ENCODE measurements around the gene CEP72. TPM values are rescaled to one million over a fixed set of nuclear protein-coding genes. Genes with fewer than 3 reads are reported as not detected.
"Not testable (repeated sequence)": the region's sequence is repeated elsewhere in the genome, so short reads cannot be mapped to it uniquely, and the experiment has no call there.

Gene CEP72
- total RNA-seq, 1 experiment from 2014 or later, result 56.5 TPM

DNA sequence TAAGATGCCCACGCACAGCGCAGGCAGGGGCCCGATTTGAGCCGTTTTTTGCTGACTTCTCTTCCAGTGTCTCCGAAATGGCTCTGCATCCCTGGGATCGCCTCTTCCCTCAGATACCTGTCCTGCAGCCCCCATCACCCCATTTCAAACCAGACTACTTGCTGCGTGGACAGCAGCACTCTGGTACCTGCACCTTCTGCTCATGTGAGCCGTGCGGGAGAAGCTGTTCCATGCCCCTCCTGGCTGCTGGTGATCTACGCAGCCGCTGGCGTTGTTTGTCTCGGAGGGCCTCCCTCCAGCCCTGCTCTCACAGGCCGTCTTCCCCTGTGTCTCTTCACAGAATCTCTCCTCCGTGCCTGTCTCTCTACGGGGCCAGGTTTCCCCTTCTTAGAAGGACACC lies 13.4 kb downstream of the CEP72 start:
- Mint-ChIP-seq H3K9me3 (ENCODE audit: low read depth, unreplicated experiment) (no peaks in the 10 kb centered on the region), H3K4me3 (ENCODE audit: low read depth, unreplicated experiment) (no peak overlapping the region), H3K27ac (ENCODE audit: unreplicated experiment) (no peak overlapping the region), H3K4me1 (ENCODE audit: low read depth, unreplicated experiment) (no peaks in the 10 kb centered on the region), H3K27me3 (ENCODE audit: unreplicated experiment) (no peaks in the 10 kb centered on the region), H3K36me3 (ENCODE audit: insufficient read depth, unreplicated experiment) (peaks cover 12% of the 10 kb centered on the region)
- TF ChIP-seq, protein P1, sequence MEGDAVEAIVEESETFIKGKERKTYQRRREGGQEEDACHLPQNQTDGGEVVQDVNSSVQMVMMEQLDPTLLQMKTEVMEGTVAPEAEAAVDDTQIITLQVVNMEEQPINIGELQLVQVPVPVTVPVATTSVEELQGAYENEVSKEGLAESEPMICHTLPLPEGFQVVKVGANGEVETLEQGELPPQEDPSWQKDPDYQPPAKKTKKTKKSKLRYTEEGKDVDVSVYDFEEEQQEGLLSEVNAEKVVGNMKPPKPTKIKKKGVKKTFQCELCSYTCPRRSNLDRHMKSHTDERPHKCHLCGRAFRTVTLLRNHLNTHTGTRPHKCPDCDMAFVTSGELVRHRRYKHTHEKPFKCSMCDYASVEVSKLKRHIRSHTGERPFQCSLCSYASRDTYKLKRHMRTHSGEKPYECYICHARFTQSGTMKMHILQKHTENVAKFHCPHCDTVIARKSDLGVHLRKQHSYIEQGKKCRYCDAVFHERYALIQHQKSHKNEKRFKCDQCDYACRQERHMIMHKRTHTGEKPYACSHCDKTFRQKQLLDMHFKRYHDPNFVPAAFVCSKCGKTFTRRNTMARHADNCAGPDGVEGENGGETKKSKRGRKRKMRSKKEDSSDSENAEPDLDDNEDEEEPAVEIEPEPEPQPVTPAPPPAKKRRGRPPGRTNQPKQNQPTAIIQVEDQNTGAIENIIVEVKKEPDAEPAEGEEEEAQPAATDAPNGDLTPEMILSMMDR (IDR thresholded peaks at IDR 0.05; ENCODE audit: unreplicated experiment), result no peak
- no peak for DNase-seq
- intact Hi-C loops (cut with micrococcal nuclease; ENCODE audit: unreplicated experiment), result no loop called here
- CTCF ChIA-PET, result no interaction called here
- BruUV-seq (replicated peaks), result no TSS peak

DNA sequence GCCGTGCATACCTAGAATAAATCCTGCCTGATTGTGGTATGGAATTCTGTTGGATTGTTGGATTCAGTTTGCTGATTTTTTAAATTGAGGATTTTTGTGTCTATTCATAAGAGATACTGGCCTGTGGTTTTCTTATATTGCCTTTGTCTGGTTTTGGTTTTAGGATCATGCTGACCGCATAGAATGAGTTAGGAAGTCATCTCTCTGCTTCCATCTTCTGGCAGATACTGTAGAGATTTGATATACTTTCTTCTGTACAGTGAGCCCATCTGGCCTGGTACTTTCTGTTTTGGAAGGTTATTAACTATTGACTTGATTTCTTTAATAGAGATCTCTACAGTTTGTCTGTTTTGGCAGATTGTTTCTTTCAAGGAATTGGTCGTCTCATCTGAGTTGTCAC lies 14.7 kb downstream of the CEP72 start:
- no peaks in the 10 kb centered on the region for H3K4me1 Mint-ChIP-seq (ENCODE audit: low read depth, unreplicated experiment)
- no peak for DNase-seq
- H3K4me3 Mint-ChIP-seq (ENCODE audit: low read depth, unreplicated experiment), result no peak overlapping the region
- H3K27me3 Mint-ChIP-seq (ENCODE audit: unreplicated experiment), result no peaks in the 10 kb centered on the region
- CTCF ChIA-PET, result no interaction called here
- intact Hi-C loops (cut with micrococcal nuclease; ENCODE audit: unreplicated experiment), result no loop called here
- H3K9me3 Mint-ChIP-seq (ENCODE audit: low read depth, unreplicated experiment), result no peaks in the 10 kb centered on the region
- no TSS peak for BruUV-seq (replicated peaks)
- TF ChIP-seq, protein P1 (IDR thresholded peaks at IDR 0.05; ENCODE audit: unreplicated experiment), result no peak
- H3K36me3 Mint-ChIP-seq (ENCODE audit: insufficient read depth, unreplicated experiment), result peaks cover 12% of the 10 kb centered on the region
- H3K27ac Mint-ChIP-seq (ENCODE audit: unreplicated experiment), result no peak overlapping the region

DNA sequence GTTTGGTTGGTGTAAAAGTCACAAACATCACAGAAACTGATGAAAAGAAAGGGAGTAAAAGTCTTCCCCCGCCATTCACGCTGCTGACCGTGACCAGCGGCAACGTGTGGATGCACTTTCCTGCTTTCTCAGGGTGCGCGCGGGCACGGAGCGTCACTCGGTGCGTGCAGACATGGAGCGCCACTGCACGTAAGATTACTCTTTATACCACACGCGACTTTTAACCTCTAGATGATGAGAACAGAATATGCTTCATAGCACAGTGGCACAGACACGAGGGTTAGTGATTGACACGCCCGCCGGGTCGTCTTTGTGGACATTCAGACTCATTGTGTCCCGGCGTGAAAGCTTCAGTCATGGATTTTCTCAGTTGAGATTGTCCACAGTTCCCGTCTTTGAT lies 15.7 kb downstream of the CEP72 start:
- Mint-ChIP-seq H3K4me1 (ENCODE audit: low read depth, unreplicated experiment) (no peaks in the 10 kb centered on the region), H3K27me3 (ENCODE audit: unreplicated experiment) (no peaks in the 10 kb centered on the region), H3K36me3 (ENCODE audit: insufficient read depth, unreplicated experiment) (peaks cover 12% of the 10 kb centered on the region), H3K9me3 (ENCODE audit: low read depth, unreplicated experiment) (no peaks in the 10 kb centered on the region), H3K4me3 (ENCODE audit: low read depth, unreplicated experiment) (no peak overlapping the region), H3K27ac (ENCODE audit: unreplicated experiment) (no peak overlapping the region)
- CTCF ChIA-PET, result no interaction called here
- intact Hi-C loops (cut with micrococcal nuclease; ENCODE audit: unreplicated experiment), result no loop called here
- no TSS peak for BruUV-seq (replicated peaks)
- TF ChIP-seq, protein P1 (IDR thresholded peaks at IDR 0.05; ENCODE audit: unreplicated experiment), result no peak
- no peak for DNase-seq

DNA sequence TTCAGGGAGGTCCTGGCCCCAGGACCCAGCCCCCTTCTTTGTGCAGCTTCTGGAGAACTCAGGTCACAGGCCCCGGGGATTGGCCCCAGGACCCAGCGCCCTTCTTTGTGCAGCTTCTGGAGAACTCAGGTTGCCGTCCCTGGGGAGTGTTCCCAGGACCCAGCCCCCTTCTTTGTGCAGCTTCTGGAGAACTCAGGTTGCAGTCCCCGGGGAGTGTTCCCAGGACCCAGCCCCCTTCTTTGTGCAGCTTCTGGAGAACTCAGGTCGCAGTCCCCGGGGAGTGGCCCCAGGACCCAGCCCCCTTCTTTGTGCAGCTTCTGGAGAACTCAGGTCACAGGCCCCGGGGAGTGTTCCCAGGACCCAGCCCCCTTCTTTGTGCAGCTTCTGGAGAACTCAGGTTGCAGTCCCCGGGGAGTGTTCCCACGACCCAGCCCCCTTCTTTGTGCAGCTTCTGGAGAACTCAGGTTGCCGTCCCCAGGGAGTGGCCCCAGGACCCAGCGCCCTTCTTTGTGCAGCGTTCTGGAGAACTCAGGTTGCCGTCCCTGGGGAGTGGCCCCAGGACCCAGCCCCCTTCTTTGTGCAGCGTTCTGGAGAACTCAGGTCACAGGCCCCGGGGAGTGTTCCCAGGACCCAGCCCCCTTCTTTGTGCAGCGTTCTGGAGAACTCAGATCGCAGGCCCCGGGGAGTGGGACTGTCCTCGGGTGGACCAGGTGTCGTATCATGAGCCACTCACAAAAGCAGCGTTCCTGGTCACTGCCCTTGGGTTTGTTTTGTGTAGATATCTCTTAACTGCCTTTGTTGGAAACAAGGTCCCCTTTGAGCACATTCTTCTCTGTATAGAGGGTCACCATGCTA lies 16.4 kb downstream of the CEP72 start:
- H3K9me3 Mint-ChIP-seq (ENCODE audit: low read depth, unreplicated experiment); H3K4me1 Mint-ChIP-seq (ENCODE audit: low read depth, unreplicated experiment); intact Hi-C loops (cut with micrococcal nuclease; ENCODE audit: unreplicated experiment); BruUV-seq (replicated peaks); CTCF ChIA-PET; H3K27ac Mint-ChIP-seq (ENCODE audit: unreplicated experiment); DNase-seq; H3K27me3 Mint-ChIP-seq (ENCODE audit: unreplicated experiment); H3K4me3 Mint-ChIP-seq (ENCODE audit: low read depth, unreplicated experiment): not testable (repeated sequence)
- H3K36me3 Mint-ChIP-seq (ENCODE audit: insufficient read depth, unreplicated experiment), result peaks cover 12% of the 10 kb centered on the region

DNA sequence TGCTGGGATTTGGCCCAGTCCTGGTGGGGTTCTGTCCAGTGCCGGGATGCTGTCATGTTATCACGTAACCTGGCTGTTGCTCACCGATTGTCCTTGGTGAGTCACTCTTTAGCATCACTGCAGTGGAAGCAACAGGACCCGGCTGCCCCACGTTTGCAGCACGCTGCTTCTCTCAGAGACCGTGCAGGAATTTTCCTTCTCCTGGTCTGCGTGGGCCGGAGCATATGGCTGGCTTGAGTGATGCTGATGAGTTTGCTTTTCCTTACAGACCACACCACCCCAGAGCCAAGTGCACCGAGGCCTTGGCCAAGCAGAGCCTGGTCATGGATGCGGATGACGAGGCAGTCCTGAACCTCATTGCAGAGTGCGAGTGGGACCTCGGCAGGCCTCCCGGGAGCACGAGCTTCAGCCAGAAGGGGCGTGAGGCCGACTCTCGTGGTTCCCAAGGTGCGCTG lies 21.4 kb downstream of the CEP72 start:
- no TSS peak for BruUV-seq (replicated peaks)
- Mint-ChIP-seq H3K36me3 (ENCODE audit: insufficient read depth, unreplicated experiment) (peaks cover 14% of the 10 kb centered on the region), H3K4me3 (ENCODE audit: low read depth, unreplicated experiment) (no peak overlapping the region), H3K27ac (ENCODE audit: unreplicated experiment) (no peak overlapping the region), H3K9me3 (ENCODE audit: low read depth, unreplicated experiment) (no peaks in the 10 kb centered on the region), H3K4me1 (ENCODE audit: low read depth, unreplicated experiment) (no peaks in the 10 kb centered on the region), H3K27me3 (ENCODE audit: unreplicated experiment) (no peaks in the 10 kb centered on the region)
- intact Hi-C loops (cut with micrococcal nuclease; ENCODE audit: unreplicated experiment), result no loop called here
- no peak for DNase-seq
- CTCF ChIA-PET, result no interaction called here
- TF ChIP-seq, protein P1 (IDR thresholded peaks at IDR 0.05; ENCODE audit: unreplicated experiment), result no peak

Data from Calu3 (cell line).